HCT116 (cell line): ENCODE measurements around the gene RASGRF2. TPM values are rescaled to one million over a fixed set of nuclear protein-coding genes. Genes with fewer than 3 reads are reported as not detected.

ENCODE experiments used
- ATAC-seq: fragments of 200-7000 bp; cut with Tn5 transposase; 2 replicates; pipeline ENCODE4 v1.9.1; 2020; ENCODE audit warnings: mild to moderate bottlenecking, moderate library complexity
- BruUV-seq: library from RNA; stranded (reverse); fragments of 400-500 nt; replicated peaks from 2 replicates; lab custom pipeline; 2021; lab: Mats Ljungman, UMichigan
- CTCF ChIA-PET: fragments of 300-600 bp; sonication (Branson Sonifier 250); formaldehyde crosslinking; loops from one replicate; lab custom pipeline; 2021; ENCODE audit warnings: antibody characterized with exemption; lab: Charles Lee
- POLR2A ChIA-PET: fragments of 300-600, 350-600 bp; sonication (Branson Sonifier 250); formaldehyde crosslinking; loops from one replicate; lab custom pipeline; 2021; ENCODE audit warnings: antibody characterized with exemption; lab: Charles Lee
- RAD21 ChIA-PET, 2 experiments: fragments of 300-600 bp; sonication (Branson Sonifier 250); formaldehyde crosslinking; loops; one replicate each; lab custom pipeline; 2023; ENCODE audit warnings: low total read pairs in 2 of 2; ENCODE audit not compliant: uncharacterized antibody in 2 of 2, unreplicated experiment in 2 of 2, low non-redundant PET in 1 of 2; lab: Charles Lee
- DNase-seq: peaks from one replicate; pipeline ENCODE4 v3.0.0-alpha.2; 2010; ENCODE audit warnings: low read depth, low spot score
- H2AFZ ChIP-seq: fragments of 200-600 bp; shearing (Covaris generic), sonication (generic); 2 replicates; pipeline ENCODE4 v1.6.1; 2017; ENCODE audit warnings: low read depth, mixed run types, mixed read lengths, antibody characterized with exemption, low read length; ENCODE audit not compliant: poor library complexity, severe bottlenecking
- H3K27ac ChIP-seq: 2 replicates; pipeline ENCODE4 v1.5.1; 2012; ENCODE audit warnings: low read depth, low read length
- H3K27me3 ChIP-seq: fragments of 200-600 bp; sonication (generic); 2 replicates; pipeline ENCODE4 v1.6.1; 2016; ENCODE audit warnings: mixed run types, low read length, mixed read lengths; ENCODE audit not compliant: insufficient read depth
- H3K36me3 ChIP-seq, 2 experiments: fragments of 200-500 bp in 1 of 2; fragments of 200-600 bp in 1 of 2; sonication (Bioruptor generic) in 1 of 2; sonication (generic) in 1 of 2; 2 replicates each; pipeline versions ENCODE4 v1.5.1 to v1.6.1; 2014 to 2016; ENCODE audit warnings: low read length in 2 of 2, inconsistent platforms in 1 of 2, mixed read lengths in 1 of 2, mixed run types in 1 of 2; ENCODE audit not compliant: insufficient read depth in 2 of 2, control insufficient read depth in 1 of 2
- H3K4me1 ChIP-seq, 2 experiments: fragments of 200-600 bp in 1 of 2; sonication (generic) in 1 of 2; 2 replicates each; pipeline versions ENCODE4 v1.5.1 to v1.6.1; 2012 to 2017; ENCODE audit warnings: low read length in 2 of 2, inconsistent platforms in 1 of 2, mild to moderate bottlenecking in 1 of 2, mixed read lengths in 1 of 2, mixed run types in 1 of 2, moderate library complexity in 1 of 2; ENCODE audit not compliant: insufficient read depth in 2 of 2, control insufficient read depth in 1 of 2
- H3K4me2 ChIP-seq: fragments of 200-600 bp; sonication (generic); 2 replicates; pipeline ENCODE4 v1.6.1; 2017; ENCODE audit warnings: mixed run types, low read length, mixed read lengths
- H3K4me3 ChIP-seq, 2 experiments: fragments of 200-600 bp in 1 of 2; sonication (generic) in 1 of 2; replicated peaks in 1 of 2; 2 replicates each; pipeline ENCODE4 v1.5.1; 2011 to 2016; ENCODE audit warnings: low read length in 2 of 2, control low read depth in 1 of 2, low read depth in 1 of 2, mild to moderate bottlenecking in 1 of 2, mixed read lengths in 1 of 2, mixed run types in 1 of 2
- H3K79me2 ChIP-seq: fragments of 200-600 bp; sonication (generic); 2 replicates; pipeline ENCODE4 v1.6.1; 2017; ENCODE audit warnings: mild to moderate bottlenecking, mixed run types, low read length, moderate library complexity, mixed read lengths; ENCODE audit not compliant: insufficient read depth
- H3K9ac ChIP-seq: fragments of 200-600 bp; sonication (generic); 2 replicates; pipeline ENCODE4 v1.6.1; 2016; ENCODE audit warnings: low read length, mixed read lengths
- H3K9me2 ChIP-seq: fragments of 200-600 bp; sonication (generic), shearing (Covaris generic); 2 replicates; pipeline ENCODE4 v1.6.1; 2017; ENCODE audit warnings: mixed run types, mild to moderate bottlenecking, moderate library complexity; ENCODE audit not compliant: insufficient read depth
- H3K9me3 ChIP-seq, 2 experiments: fragments of 200-500 bp in 1 of 2; fragments of 200-600 bp in 1 of 2; sonication (Bioruptor generic) in 1 of 2; sonication (generic) in 1 of 2; 2 replicates each; pipeline ENCODE4 v1.6.1; 2014 to 2017; ENCODE audit warnings: low read length in 2 of 2, mixed read lengths in 2 of 2, inconsistent platforms in 1 of 2, low read depth in 1 of 2, mild to moderate bottlenecking in 1 of 2, mixed run types in 1 of 2, moderate library complexity in 1 of 2; ENCODE audit not compliant: control insufficient read depth in 1 of 2, insufficient read depth in 1 of 2
- H4K20me1 ChIP-seq: fragments of 200-600 bp; sonication (generic), shearing (Covaris generic); 2 replicates; pipeline ENCODE4 v1.6.1; 2017; ENCODE audit warnings: mixed run types, mild to moderate bottlenecking, moderate library complexity; ENCODE audit not compliant: insufficient read depth
- CBX3 ChIP-seq: IDR thresholded peaks from 2 replicates; pipeline ENCODE4 v1.6.1; 2012; ENCODE audit warnings: low read depth
- CEBPB ChIP-seq: IDR thresholded peaks from 2 replicates; pipeline ENCODE4 v1.6.1; 2012; ENCODE audit warnings: low read depth
- EGR1 ChIP-seq: IDR thresholded peaks from 2 replicates; pipeline ENCODE4 v1.6.1; 2012; ENCODE audit warnings: low read depth
- ELF1 ChIP-seq: IDR thresholded peaks from 2 replicates; pipeline ENCODE4 v1.6.1; 2012; ENCODE audit warnings: low read depth, borderline replicate concordance
- EZH2phosphoT487 ChIP-seq: fragments of 200-600 bp; IDR thresholded peaks from 2 replicates; pipeline ENCODE4 v1.6.1; 2018; ENCODE audit warnings: antibody characterized with exemption, borderline replicate concordance
- POLR2A ChIP-seq: IDR thresholded peaks from 2 replicates; pipeline ENCODE4 v1.7.0; 2011; ENCODE audit warnings: borderline replicate concordance; ENCODE audit not compliant: insufficient read depth, insufficient read length; ENCODE audit errors: extremely low read depth
- POLR2AphosphoS5 ChIP-seq: IDR thresholded peaks from 2 replicates; pipeline ENCODE4 v1.6.1; 2011; ENCODE audit warnings: mild to moderate bottlenecking, low read depth, low read length, moderate library complexity
- RAD21 ChIP-seq: IDR thresholded peaks from 2 replicates; pipeline ENCODE4 v1.6.1; 2012; ENCODE audit warnings: low read depth, mild to moderate bottlenecking
- REST ChIP-seq: IDR thresholded peaks from 2 replicates; pipeline ENCODE4 v1.6.1; 2012; ENCODE audit warnings: low read depth
- SP1 ChIP-seq: IDR thresholded peaks from 2 replicates; pipeline ENCODE4 v1.6.1; 2012; ENCODE audit warnings: low read depth
- SRF ChIP-seq: IDR thresholded peaks from 2 replicates; pipeline ENCODE4 v1.6.1; 2012; ENCODE audit warnings: low read depth
- TCF7L2 ChIP-seq: IDR thresholded peaks from 2 replicates; pipeline ENCODE4 v1.7.0; 2011; ENCODE audit warnings: borderline replicate concordance, inconsistent platforms; ENCODE audit not compliant: insufficient read depth, insufficient read length; ENCODE audit errors: extremely low read depth
- YY1 ChIP-seq: IDR thresholded peaks from 2 replicates; pipeline ENCODE4 v1.6.1; 2011; ENCODE audit warnings: low read length, low read depth, moderate library complexity, mild to moderate bottlenecking; ENCODE audit not compliant: insufficient replicate concordance; ENCODE audit errors: extremely low read depth
- ZFX ChIP-seq: fragments of 450-650 bp; IDR thresholded peaks from 2 replicates; pipeline ENCODE4 v1.6.1; 2017
- ZNF274 ChIP-seq: fragments of 200-500 bp; sonication (Bioruptor generic); IDR thresholded peaks from 2 replicates; pipeline ENCODE4 v1.6.1; 2014; ENCODE audit warnings: mild to moderate bottlenecking, low read depth, low read length, inconsistent platforms
- intact Hi-C: fragments of 100-400 bp; cut with micrococcal nuclease; formaldehyde crosslinking; loops from 2 replicates; pipeline ENCODE4 v1.10.0; 2022
- total RNA-seq: library from RNA; stranded (reverse); gene quantifications from one replicate; pipeline ENCODE4 v1.2.1, GENCODE V29; 2021; ENCODE audit not compliant: unreplicated experiment
- TF ChIP-seq, protein P1 (sequence below): IDR thresholded peaks from 2 replicates; pipeline ENCODE4 v1.6.1; 2012
- TF ChIP-seq, protein P2 (sequence below): IDR thresholded peaks from 2 replicates; pipeline ENCODE4 v1.6.1; 2011; ENCODE audit warnings: mild to moderate bottlenecking, low read length, moderate library complexity; ENCODE audit not compliant: insufficient replicate concordance; ENCODE audit errors: extremely low read depth

Gene RASGRF2
- total RNA-seq, 1 experiment from 2014 or later: 0.05 TPM

DNA sequence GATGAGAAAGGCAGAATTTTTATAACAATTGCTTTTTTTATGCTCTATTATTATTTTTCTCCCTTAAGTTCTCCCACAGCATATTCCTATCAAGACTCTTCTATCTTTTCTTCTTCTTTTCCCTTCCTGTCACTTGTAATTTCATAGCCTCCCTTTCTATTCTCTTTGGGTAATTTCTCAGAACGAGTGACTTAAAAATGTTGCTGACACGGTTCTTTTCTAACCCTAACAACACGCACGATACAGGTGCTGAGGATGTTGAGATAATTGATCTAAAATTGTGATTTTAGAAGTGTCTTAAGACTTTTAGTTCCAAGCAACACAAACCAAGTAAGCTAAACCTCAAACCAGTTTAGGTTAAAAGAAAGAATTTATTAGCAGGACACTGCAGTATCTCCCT is 105.9 kb downstream of the RASGRF2 start:
- H3K4me2 ChIP-seq: no peak overlapping the region
- H4K20me1 ChIP-seq: no peaks in the 10 kb centered on the region
- intact Hi-C loops: no loop called here
- no peak overlapping the region for H2AFZ ChIP-seq
- no peaks in the 10 kb centered on the region for H3K9me2 ChIP-seq
- no peaks in the 10 kb centered on the region for H3K36me3 ChIP-seq
- CTCF ChIA-PET: no interaction called here
- TF ChIP-seq ELF1 (no peak), ZFX (no peak)
- no peak overlapping the region for H3K9ac ChIP-seq
- no peaks in the 10 kb centered on the region for H3K79me2 ChIP-seq
- no peak for DNase-seq
- no peak overlapping the region for H3K27ac ChIP-seq
- RAD21 ChIA-PET: no interaction called here
- H3K9me3 ChIP-seq: no peaks in the 10 kb centered on the region
- no peaks in the 10 kb centered on the region for H3K4me1 ChIP-seq
- no TSS peak for BruUV-seq
- H3K27me3 ChIP-seq: no peaks in the 10 kb centered on the region
- no peak overlapping the region for H3K4me3 ChIP-seq
- ATAC-seq: no peak
- POLR2A ChIA-PET: no interaction called here

GRCh38 chr5:81067406-81067805 is 107.2 kb downstream of the RASGRF2 start:
- intact Hi-C loops: no loop called here
- BruUV-seq: no TSS peak
- RAD21 ChIA-PET: no interaction called here

More at GRCh38 chr5:81067406-81067805, 107.2 kb downstream of the RASGRF2 start:
- H3K4me3 ChIP-seq: no peak overlapping the region
- H2AFZ ChIP-seq: no peak overlapping the region
- no peaks in the 10 kb centered on the region for H4K20me1 ChIP-seq
- H3K9me3 ChIP-seq: no peaks in the 10 kb centered on the region
- H3K79me2 ChIP-seq: no peaks in the 10 kb centered on the region
- TF ChIP-seq EZH2phosphoT487 (no peak), POLR2A (no peak), CEBPB (no peak), CBX3 (no peak), TCF7L2 (no peak), EGR1 (no peak), SRF (no peak), POLR2AphosphoS5 (no peak), SP1 (no peak), ZNF274 (no peak), RAD21 (no peak), REST (no peak), YY1 (no peak)
- TF ChIP-seq, protein P1, sequence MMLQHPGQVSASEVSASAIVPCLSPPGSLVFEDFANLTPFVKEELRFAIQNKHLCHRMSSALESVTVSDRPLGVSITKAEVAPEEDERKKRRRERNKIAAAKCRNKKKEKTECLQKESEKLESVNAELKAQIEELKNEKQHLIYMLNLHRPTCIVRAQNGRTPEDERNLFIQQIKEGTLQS: no peak
- TF ChIP-seq, protein P2, sequence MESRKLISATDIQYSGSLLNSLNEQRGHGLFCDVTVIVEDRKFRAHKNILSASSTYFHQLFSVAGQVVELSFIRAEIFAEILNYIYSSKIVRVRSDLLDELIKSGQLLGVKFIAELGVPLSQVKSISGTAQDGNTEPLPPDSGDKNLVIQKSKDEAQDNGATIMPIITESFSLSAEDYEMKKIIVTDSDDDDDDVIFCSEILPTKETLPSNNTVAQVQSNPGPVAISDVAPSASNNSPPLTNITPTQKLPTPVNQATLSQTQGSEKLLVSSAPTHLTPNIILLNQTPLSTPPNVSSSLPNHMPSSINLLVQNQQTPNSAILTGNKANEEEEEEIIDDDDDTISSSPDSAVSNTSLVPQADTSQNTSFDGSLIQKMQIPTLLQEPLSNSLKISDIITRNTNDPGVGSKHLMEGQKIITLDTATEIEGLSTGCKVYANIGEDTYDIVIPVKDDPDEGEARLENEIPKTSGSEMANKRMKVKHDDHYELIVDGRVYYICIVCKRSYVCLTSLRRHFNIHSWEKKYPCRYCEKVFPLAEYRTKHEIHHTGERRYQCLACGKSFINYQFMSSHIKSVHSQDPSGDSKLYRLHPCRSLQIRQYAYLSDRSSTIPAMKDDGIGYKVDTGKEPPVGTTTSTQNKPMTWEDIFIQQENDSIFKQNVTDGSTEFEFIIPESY: no peak
- DNase-seq: no peak
- H3K4me1 ChIP-seq: no peaks in the 10 kb centered on the region
- H3K9ac ChIP-seq: no peak overlapping the region
- H3K27me3 ChIP-seq: no peaks in the 10 kb centered on the region
- H3K36me3 ChIP-seq: no peaks in the 10 kb centered on the region
- no peak overlapping the region for H3K27ac ChIP-seq
- ChIA-PET CTCF (no interaction called here), POLR2A (no interaction called here)
- no peaks in the 10 kb centered on the region for H3K9me2 ChIP-seq
- no peak for ATAC-seq
- no peak overlapping the region for H3K4me2 ChIP-seq
